Embryonic facial prominence (tissue), 1 donor: ENCODE measurements around the gene SRGAP2.
"Not testable (repeated sequence)": the region's sequence is repeated elsewhere in the genome, so short reads cannot be mapped to it uniquely, and the experiment has no call there.

Experiments used
- DNase-seq: peaks from one replicate; pipeline ENCODE4 v3.0.0-alpha.2; 2016; ENCODE audit errors: extremely low spot score

SRGAP2 gene

GRCh38 chr1:206250953-206251681 lies 47.8 kb downstream of the SRGAP2 start:
- not testable (repeated sequence) for DNase-seq

- not testable (repeated sequence) for DNase-seq
Observed at GRCh38 chr1:206252680-206253335, 49.5 kb downstream of the SRGAP2 start.
